GM12874 (cell line): ENCODE results near the gene CAVIN2.

Source experiments
- CTCF ChIP-seq: IDR thresholded peaks from 2 replicates; pipeline ENCODE4 v1.5.1; 2011; ENCODE audit warnings: low read depth, mild to moderate bottlenecking, control low read depth, low read length, moderate library complexity; ENCODE audit not compliant: insufficient read depth

The CAVIN2 gene

GRCh38 chr2:191797500-191797899 lies 49.4 kb downstream of the CAVIN2 start:
- TF ChIP-seq CTCF, result no peak

- no peak for TF ChIP-seq CTCF
These were observed 51.2 kb downstream of the CAVIN2 start for GRCh38 chr2:191795715-191796114.

GRCh38 chr2:191791953-191792560 lies 54.8 kb downstream of the CAVIN2 start:
- TF ChIP-seq CTCF, result no peak

- no peak for TF ChIP-seq CTCF
These were observed 56.2 kb downstream of the CAVIN2 start for GRCh38 chr2:191790737-191791136.

GRCh38 chr2:191789796-191790195 lies 57.1 kb downstream of the CAVIN2 start:
- no peak for TF ChIP-seq CTCF

GRCh38 chr2:191786694-191787093 lies 60.2 kb downstream of the CAVIN2 start:
- no peak for TF ChIP-seq CTCF
